Sciatic nerve (tissue), 2 donors: Measurements from ENCODE around the gene CHST10. TPM values are rescaled to one million over a fixed set of nuclear protein-coding genes. Genes with fewer than 3 reads are reported as not detected.
A peak's percentile ranks its signal among the peaks of the same experiment; 100 is the strongest.
"Not testable (repeated sequence)": the region's sequence is repeated elsewhere in the genome, so short reads cannot be mapped to it uniquely, and the experiment has no call there.

Source experiments
- ATAC-seq: fragments of 200-7000 bp; cut with Tn5 transposase; one replicate; pipeline ENCODE4 v1.9.1; 2020; ENCODE audit warnings: mild to moderate bottlenecking, moderate library complexity
- DNase-seq: peaks from one replicate; pipeline ENCODE4 v3.0.0-alpha.2; 2020; ENCODE audit warnings: low spot score
- intact Hi-C: fragments of 100-400 bp; cut with DNase I; formaldehyde crosslinking; loops from one replicate; pipeline ENCODE4 v1.14.2; 2022
- total RNA-seq: library from RNA; stranded (reverse); fragmentation: NEBNext Ultra II Directional; extraction: Animal tissue kit (Norgen Biotek cat#: 25700); gene quantifications from one replicate; pipeline ENCODE4 v1.2.1, GENCODE V29; 2021
- donor health status: DM: no; HTN: no; CAD: no.
- donor health status: DM: no; HTN: no; CAD: no.

Gene CHST10, protein sequence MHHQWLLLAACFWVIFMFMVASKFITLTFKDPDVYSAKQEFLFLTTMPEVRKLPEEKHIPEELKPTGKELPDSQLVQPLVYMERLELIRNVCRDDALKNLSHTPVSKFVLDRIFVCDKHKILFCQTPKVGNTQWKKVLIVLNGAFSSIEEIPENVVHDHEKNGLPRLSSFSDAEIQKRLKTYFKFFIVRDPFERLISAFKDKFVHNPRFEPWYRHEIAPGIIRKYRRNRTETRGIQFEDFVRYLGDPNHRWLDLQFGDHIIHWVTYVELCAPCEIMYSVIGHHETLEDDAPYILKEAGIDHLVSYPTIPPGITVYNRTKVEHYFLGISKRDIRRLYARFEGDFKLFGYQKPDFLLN
- 12.5 TPM for total RNA-seq

DNA sequence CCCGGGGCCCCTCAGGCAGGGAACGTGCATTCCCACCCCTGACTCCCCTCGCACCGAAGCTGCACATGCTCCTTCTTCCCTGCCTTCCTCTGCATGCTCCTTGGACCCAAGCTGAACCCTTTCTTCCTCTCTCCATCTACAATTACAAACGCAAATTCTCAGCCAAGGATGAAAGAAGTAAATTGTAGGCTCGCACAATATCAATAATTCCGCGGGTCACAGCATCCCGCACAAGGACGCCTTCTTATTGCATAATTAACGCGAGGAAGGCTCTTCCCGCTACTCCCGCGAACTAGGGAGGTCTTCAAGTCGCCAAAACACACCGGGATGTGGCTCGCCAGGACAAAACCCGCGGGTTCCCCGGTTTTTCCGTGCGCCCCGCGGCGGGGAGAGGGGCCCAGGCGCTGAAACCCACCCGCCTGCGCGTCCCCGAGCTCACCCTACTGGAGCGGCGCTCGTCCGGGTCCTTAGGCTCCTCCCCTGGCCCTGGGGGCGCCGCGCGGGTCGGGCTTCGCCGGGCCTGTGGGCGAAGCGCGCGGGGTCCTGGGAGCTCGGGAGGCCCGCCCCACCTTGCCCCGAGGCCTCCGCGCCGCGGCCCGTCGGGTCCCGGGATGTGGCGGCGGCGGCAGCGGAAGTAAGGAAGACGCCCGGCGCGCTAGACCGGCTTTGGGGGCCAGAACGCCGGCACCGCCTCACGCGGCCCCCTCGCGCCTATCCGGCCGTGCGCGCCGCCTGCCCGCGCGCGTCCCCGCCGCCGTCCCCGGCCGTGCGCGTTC is at the start of gene CHST10:
TSS of gene CHST10 (minus strand) at position 734 of the 776 bp plus-strand sequence. CDS start 10,993 bp downstream, outside the sequence.
- DNase-seq (peak; percentile 71), ATAC-seq (peak; percentile 91)
- intact Hi-C loops: no loop called here

DNA sequence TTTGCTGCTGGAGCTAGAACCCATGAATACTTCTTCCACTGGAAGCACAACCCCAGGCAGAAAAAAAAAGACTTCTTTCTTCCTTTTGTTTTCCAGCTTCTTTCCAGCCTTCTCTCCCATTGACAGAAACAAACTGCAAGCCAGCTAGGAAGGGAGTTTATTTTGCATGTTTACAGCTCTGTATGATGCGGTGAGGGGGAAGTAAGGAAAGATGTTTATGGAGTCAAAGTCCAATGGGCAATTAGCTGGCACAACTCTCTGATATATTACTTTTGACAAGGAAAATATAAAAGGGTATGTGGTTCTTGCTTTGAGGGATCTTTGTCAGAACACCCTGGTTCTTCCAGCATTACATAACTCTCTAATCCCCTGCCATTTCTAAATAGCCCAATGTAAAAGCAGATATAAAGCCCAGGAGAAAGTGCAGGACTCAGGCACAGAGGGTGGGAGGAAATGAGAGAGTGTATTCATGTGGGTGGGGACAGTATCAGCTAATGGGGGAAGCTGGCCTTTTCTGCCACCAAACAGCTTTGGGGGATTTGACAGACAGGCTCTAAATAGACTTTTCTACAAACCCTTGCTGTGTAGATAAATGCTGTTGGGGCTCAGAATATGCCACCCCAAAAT is 43.5 kb upstream of the CHST10 start:
- ATAC-seq (no peak), DNase-seq (no peak)
- intact Hi-C loops: no loop called here

DNA sequence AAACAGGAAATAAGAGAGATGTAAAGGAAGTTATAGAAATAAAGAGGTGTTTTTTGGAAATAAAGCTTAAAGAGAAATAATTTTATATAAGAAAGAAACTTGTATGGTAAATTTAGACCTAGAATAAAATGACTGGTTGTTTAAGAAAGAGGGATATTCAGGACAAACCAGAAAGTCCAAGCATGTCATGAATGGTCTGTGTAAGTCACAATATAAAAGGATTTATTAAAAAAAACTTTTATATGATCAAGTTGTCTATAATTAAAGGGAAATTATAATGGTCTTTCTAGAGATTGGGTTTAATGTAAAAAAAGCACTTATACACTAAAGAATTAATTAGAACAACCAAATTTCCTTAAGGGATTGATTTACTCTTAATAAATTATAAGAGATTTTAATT is 38.9 kb upstream of the CHST10 start:
- not testable (repeated sequence) for ATAC-seq

DNA sequence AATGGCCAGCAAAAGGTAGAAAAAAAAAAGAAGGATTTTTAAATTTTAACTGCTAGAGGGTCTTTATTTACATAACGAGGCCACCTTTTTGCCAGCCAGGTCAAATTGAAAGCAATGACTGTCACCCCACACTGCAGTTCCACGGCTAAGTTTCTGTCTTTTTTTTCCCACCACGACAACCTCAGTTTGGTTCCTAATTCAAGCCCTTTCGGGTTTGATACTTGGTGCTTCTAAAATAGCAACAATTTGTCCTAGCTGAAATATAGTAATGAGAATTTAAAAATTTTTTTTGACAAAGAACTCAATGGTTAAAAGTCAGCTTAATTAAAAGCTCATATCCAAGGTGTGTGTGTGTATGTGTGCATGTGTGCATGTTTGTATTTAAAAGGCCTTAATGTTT is 36.4 kb upstream of the CHST10 start:
- no peak for ATAC-seq
- intact Hi-C loops: no loop called here

More for the DNA sequence above, 38.9 kb upstream of the CHST10 start:
- DNase-seq, intact Hi-C loops: not testable (repeated sequence)

DNA sequence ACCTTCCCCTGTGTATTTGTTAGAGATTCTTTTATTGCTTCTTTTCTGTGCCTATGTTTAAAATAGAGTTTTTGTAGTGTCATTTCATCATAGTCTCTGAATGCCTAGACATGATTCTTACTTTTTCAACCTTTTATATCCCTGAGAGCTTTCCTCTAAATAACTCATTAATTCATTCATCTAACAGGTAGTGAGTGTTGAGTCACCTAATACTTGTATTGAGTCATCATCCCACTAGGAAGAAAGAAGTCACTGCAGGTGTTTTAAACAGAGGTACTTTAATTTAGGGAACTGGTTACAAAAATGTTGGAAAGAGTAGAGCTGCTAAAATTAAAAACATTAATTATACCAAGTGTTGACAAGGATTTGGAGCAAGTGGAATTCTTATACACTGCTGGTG is 34.3 kb upstream of the CHST10 start:
- DNase-seq (no peak), ATAC-seq (no peak)
- intact Hi-C loops: no loop called here

More for the DNA sequence above, 36.4 kb upstream of the CHST10 start:
- DNase-seq: no peak

DNA sequence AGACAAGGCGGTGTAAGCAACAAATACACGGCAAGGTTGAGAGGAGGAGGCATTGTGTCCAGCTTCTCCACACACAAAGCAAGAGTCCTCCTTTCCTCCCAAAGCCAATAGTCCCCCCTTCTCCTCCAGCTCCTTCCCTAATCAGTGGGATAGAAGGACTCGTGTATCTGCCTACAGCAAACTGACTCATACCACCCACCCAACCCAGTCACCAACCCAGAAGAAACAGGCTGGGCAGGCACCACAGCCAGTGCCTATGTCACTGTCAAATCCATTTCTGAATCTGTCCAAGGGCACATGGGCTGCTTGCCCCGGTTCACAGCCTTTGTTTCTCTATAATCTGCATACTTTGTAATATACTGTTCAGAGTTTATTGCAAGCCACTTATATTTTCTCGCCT is 33.6 kb upstream of the CHST10 start:
- no peak for ATAC-seq
- intact Hi-C loops: no loop called here
- no peak for DNase-seq

- intact Hi-C loops: no loop called here
- no peak for ATAC-seq
- no peak for DNase-seq
These were observed 29.2 kb upstream of the CHST10 start for GRCh38 chr2:100446696-100447095.

- ATAC-seq (no peak), DNase-seq (no peak)
- intact Hi-C loops: no loop called here
These were observed 20.3 kb upstream of the CHST10 start for GRCh38 chr2:100437751-100438150.

DNA sequence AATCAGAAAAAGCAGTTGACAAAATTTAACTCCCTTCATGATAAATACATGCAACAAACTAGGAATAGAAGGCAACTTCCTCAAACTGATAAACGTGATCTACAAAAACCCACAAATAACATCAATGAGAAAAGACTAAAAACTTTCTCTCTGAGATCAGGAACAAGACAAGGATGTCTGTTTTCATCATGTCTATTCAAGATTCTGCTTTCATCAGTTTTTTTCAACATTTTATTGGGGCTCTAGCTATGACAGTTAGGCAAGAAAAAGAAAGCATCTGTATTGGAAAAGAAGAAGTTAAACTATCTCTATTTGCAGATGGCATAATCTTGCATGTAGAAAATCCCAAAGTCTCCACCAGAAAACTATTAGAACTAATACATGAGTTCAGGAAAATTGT is 12.3 kb upstream of the CHST10 start:
- ATAC-seq: no peak
- no peak for DNase-seq
- intact Hi-C loops: loop anchor here (5.0 to 10.0 kb wide), 2 partner anchors 545 to 1757 kb away; no protein-coding TSS in a partner anchor

GRCh38 chr2:100427627-100428258 is 10.3 kb upstream of the CHST10 start:
- ATAC-seq: peak; percentile 55
- intact Hi-C loops: loop anchor here (10.0 kb wide), 1 partner anchor 547 kb away; no protein-coding TSS in a partner anchor
- DNase-seq: peak; percentile 74

- DNase-seq: no peak
- ATAC-seq: no peak
These were observed 9.6 kb upstream of the CHST10 start for GRCh38 chr2:100427111-100427510.

GRCh38 chr2:100426384-100426720 is 8.9 kb upstream of the CHST10 start:
- intact Hi-C loops: loop anchor here (10.0 kb wide), 1 partner anchor 548 kb away; no protein-coding TSS in a partner anchor
- no peak for ATAC-seq
- DNase-seq: no peak

More at GRCh38 chr2:100427111-100427510, 9.6 kb upstream of the CHST10 start:
- intact Hi-C loops: loop anchor here (10.0 kb wide), 1 partner anchor 548 kb away; no protein-coding TSS in a partner anchor

- ATAC-seq (no peak), DNase-seq (no peak)
- intact Hi-C loops: loop anchor here (10.0 kb wide), 1 partner anchor 549 kb away; no protein-coding TSS in a partner anchor
These were observed 8.3 kb upstream of the CHST10 start for GRCh38 chr2:100425573-100426383.

DNA sequence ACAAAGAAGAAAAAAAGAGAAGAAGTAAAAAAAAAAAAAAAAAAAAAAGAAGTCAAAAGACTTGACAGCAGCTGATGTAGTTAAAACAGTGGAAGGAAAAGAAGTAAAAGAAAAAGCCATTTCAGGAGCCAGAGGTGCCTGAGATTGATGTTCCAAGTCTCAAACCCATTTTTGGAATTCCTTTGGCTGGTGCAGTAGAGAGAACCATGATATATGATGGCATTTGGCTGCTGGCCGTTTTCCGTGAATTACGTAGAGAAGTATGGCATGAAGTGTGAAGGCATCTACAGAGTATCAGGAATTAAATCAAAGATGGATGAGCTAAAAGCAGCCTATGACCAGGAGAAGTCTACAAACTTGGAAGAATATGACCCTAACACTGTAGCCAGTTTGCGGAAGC is 7.6 kb upstream of the CHST10 start:
- DNase-seq (no peak), ATAC-seq (no peak)
- intact Hi-C loops: loop anchor here (10.0 kb wide), 1 partner anchor 550 kb away; no protein-coding TSS in a partner anchor

DNA sequence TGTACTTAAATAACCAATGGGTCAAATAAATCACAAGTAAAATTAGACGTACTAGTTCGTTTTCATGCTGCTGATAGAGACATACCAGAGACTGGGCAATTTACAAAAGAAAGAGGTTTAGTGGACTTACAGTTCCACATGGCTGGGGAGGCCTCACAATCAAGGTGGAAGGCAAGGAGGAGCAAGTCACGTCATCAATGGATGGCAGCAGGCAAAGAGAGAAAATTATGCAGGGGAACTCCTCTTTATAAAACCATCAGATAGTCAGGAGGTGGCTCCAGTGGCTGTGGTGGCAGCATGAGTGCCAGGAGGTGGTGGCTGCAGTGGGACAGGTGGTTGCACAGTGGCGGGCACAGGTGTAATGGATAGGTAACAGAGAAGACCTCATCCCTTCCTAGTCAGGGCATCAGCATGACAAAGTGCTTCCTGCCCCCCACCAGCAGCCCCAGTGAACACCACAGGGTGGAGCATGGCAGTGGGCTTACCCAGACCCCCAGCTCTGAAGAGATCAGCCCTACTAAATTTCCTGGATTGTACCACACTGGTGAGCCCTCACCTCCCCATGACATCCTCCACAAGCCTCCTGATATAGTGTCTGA is 6.9 kb upstream of the CHST10 start:
- intact Hi-C loops: loop anchor here (10.0 kb wide), 1 partner anchor 550 kb away; no protein-coding TSS in a partner anchor
- DNase-seq: no peak
- no peak for ATAC-seq

DNA sequence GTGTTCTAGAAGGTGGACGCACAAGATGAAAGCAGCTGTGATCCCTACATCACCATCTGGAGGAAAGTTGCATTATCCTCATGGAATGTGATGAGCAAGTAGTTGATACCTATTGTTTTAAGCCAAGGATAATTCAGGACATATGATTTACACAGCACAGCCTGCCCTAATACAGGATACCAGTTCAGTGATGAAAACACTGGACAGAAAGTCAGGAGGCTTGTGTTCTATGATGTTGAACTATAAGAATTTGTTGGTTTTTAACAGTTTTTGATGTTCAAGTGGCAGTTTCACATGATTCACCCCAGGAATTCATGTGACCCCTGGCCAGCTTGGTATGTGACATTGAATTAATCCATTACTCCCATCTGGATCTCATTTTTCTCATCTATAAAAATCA is 6.2 kb upstream of the CHST10 start:
- intact Hi-C loops: loop anchor here (10.0 kb wide), 1 partner anchor 551 kb away; no protein-coding TSS in a partner anchor
- ATAC-seq: no peak
- no peak for DNase-seq

- intact Hi-C loops: loop anchor here (10.0 kb wide), 1 partner anchor 552 kb away; no protein-coding TSS in a partner anchor
- ATAC-seq: no peak
- no peak for DNase-seq
These were observed 5.0 kb upstream of the CHST10 start for GRCh38 chr2:100422320-100423055.
